Esophagus squamous epithelium (tissue), 5 donors: ENCODE results near the gene ADAMTS2. TPM values are rescaled to one million over a fixed set of nuclear protein-coding genes. Genes with fewer than 3 reads are reported as not detected.

Experiments
- DNase-seq: peaks from one replicate; lab custom pipeline; 2025; lab: John Stamatoyannopoulos, UW
- H3K27ac ChIP-seq, 4 donors: fragments of 200-600 bp; sonication (generic); one replicate each; pipeline ENCODE4 v1.5.1; 2016 to 2019; ENCODE audit warnings: mild to moderate bottlenecking in 1 of 4
- H3K27me3 ChIP-seq, 4 donors: fragments of 200-600 bp; sonication (generic); 1 replicate in 3 of 4; 2 replicates in 1 of 4; pipeline versions ENCODE4 v1.5.1 to v1.6.0; 2017 to 2021; ENCODE audit warnings: antibody characterized with exemption in 1 of 4
- H3K36me3 ChIP-seq, 3 donors: fragments of 200-600 bp; sonication (generic); one replicate each; pipeline ENCODE4 v1.5.1; 2016 to 2019
- H3K4me1 ChIP-seq, 3 donors: fragments of 200-600 bp; sonication (generic); one replicate each; pipeline ENCODE4 v1.5.1; 2017 to 2019
- H3K4me3 ChIP-seq, 4 donors: fragments of 200-600 bp; sonication (generic); 1 replicate in 3 of 4; 2 replicates in 1 of 4; pipeline ENCODE4 v1.5.1; 2016 to 2019; ENCODE audit warnings: mild to moderate bottlenecking in 2 of 4, moderate library complexity in 1 of 4
- H3K9me3 ChIP-seq, 3 donors: fragments of 200-600 bp; sonication (generic); one replicate each; pipeline ENCODE4 v1.5.1; 2016 to 2019
- CTCF ChIP-seq, 6 experiments: fragments of 450-650 bp in 4 of 6; fragments of 200-600 bp in 2 of 6; sonication (generic) in 2 of 6; IDR thresholded peaks; one replicate each; pipeline ENCODE4 v1.5.1; 2016 to 2019; ENCODE audit warnings: antibody characterized with exemption in 6 of 6, mild to moderate bottlenecking in 4 of 6, moderate library complexity in 4 of 6
- POLR2A ChIP-seq, 4 donors: fragments of 450-650 bp; IDR thresholded peaks; one replicate each; pipeline ENCODE4 v1.6.1; 2017; ENCODE audit warnings: antibody characterized with exemption in 4 of 4, mild to moderate bottlenecking in 4 of 4, moderate library complexity in 3 of 4
- WGBS, 2 donors: methylation state at CpG; one replicate each; pipeline ENCODE4 v1.1.5; 2018; 5-methylcytosine and 5-hydroxymethylcytosine counted together
- intact Hi-C: fragments of 100-400 bp; cut with DNase I; formaldehyde crosslinking; loops from one replicate; pipeline ENCODE4 v1.15.0; 2022
- total RNA-seq, 4 donors: library from RNA; depleted of rRNA; stranded (reverse); fragments of >200 nt; gene quantifications; one replicate each; pipeline ENCODE4 v1.1.0, GENCODE V29; 2016
- donor health status: DM: yes; HTN: yes; CAD: no.

The ADAMTS2 gene
- total RNA-seq, 4 donors from 2014 or later: 1.3 to 10.3 (median 5.2) TPM

DNA sequence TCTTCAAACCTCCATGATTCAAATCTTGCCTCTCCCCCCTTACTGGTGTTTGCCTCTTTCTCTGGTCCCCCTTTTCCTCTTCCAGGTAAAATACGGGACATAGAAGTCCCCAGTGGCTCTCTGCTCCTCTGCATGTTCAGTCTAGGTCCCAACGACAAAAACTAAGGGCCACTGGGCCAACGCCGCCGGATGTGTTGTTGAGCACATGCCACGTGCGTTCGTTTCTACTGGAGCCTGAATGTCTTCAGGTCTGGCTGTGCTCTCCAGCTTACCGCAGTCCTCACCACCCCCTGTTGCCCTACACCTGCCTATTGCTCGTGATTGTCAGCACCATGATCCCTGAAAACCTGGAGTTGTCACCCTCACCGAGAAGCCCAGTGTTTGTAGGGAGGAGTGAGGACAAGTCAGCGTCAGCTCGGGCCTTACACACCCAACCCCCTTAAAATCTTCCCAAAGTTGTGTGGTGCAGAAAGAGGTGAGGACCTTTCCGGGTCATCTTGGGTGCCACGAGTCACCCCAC is 2.8 kb upstream of the ADAMTS2 start:
- Histone ChIP-seq H3K4me3 (no peak overlapping the region), H3K36me3 (no peaks in the 10 kb centered on the region), H3K27ac (no peak overlapping the region), H3K27me3 (peaks cover 0 to 58% (median 3%) of the 10 kb centered on the region in 4 donors), H3K4me1 (peaks cover 19 to 31% (median 20%) of the 10 kb centered on the region in 3 donors), H3K9me3 (no peaks in the 10 kb centered on the region)
- DNase-seq: no peak
- intact Hi-C loops: no loop called here
- 78 to 81% methylated on average over 15 of the region's 15 CpGs for WGBS, 2 donors
- TF ChIP-seq POLR2A (IDR thresholded peaks at IDR 0.05) (no peak), CTCF (IDR thresholded peaks at IDR 0.05) (no peak)

GRCh38 chr5:179347581-179347980 is 2.3 kb upstream of the ADAMTS2 start:
- Histone ChIP-seq H3K4me1 (peaks cover 20 to 36% (median 20%) of the 10 kb centered on the region in 3 donors), H3K27ac (no peak overlapping the region), H3K27me3 (peaks cover 0 to 63% (median 3%) of the 10 kb centered on the region in 4 donors), H3K4me3 (no peak overlapping the region), H3K36me3 (no peaks in the 10 kb centered on the region), H3K9me3 (no peaks in the 10 kb centered on the region)
- DNase-seq: no peak
- TF ChIP-seq POLR2A (IDR thresholded peaks at IDR 0.05) (no peak), CTCF (IDR thresholded peaks at IDR 0.05) (no peak)
- 55 to 77% methylated on average over 2 of the region's 2 CpGs for WGBS, 2 donors
- intact Hi-C loops: no loop called here

- TF ChIP-seq POLR2A (IDR thresholded peaks at IDR 0.05) (no peak), CTCF (IDR thresholded peaks at IDR 0.05) (no peak)
- H3K9me3 ChIP-seq: no peaks in the 10 kb centered on the region
- 85 to 86% methylated on average over 5 to 8 of the region's 8 CpGs for WGBS, 2 donors
- no peak for DNase-seq
- peaks cover 20 to 37% (median 20%) of the 10 kb centered on the region in 3 donors for H3K4me1 ChIP-seq
- intact Hi-C loops: no loop called here
- H3K27ac ChIP-seq: peak overlapping the region in 1 of 4 donors; percentile 83
- no peaks in the 10 kb centered on the region for H3K36me3 ChIP-seq
- peaks cover 0 to 70% (median 3%) of the 10 kb centered on the region in 4 donors for H3K27me3 ChIP-seq
- no peak overlapping the region for H3K4me3 ChIP-seq
Measured at GRCh38 chr5:179346875-179347274, 1.6 kb upstream of the ADAMTS2 start.

- no peak for TF ChIP-seq CTCF (IDR thresholded peaks at IDR 0.05)
- TF ChIP-seq POLR2A (IDR thresholded peaks at IDR 0.05): no peak
- 100% methylated on average over 1 of the region's 7 CpGs for WGBS, 2 donors
- DNase-seq: no peak
- H3K4me1 ChIP-seq: peaks cover 20 to 37% (median 20%) of the 10 kb centered on the region in 3 donors
- H3K36me3 ChIP-seq: no peaks in the 10 kb centered on the region
- H3K27ac ChIP-seq: peak overlapping the region in 3 of 4 donors; percentile 19 to 89 (median 83)
- H3K9me3 ChIP-seq: no peaks in the 10 kb centered on the region
- intact Hi-C loops: no loop called here
- H3K4me3 ChIP-seq: no peak overlapping the region
- peaks cover 0 to 72% (median 3%) of the 10 kb centered on the region in 4 donors for H3K27me3 ChIP-seq
Measured at GRCh38 chr5:179346401-179346800, 1.1 kb upstream of the ADAMTS2 start.

DNA sequence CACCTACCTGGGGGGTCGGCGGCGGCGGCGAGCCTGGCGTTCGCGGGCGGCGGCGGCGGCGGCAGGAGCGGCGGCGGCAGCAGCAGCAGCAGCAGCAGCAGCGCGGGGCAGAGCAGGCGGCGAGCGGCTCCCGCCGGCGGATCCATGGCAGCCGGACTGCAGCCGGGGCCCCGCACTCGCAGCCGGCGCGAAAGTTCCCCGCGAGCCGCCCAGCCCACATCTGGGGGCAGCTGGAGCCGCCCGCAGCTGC is 153 bp downstream of the ADAMTS2 start:
- Histone ChIP-seq H3K36me3 (no peaks in the 10 kb centered on the region), H3K27me3 (peaks cover 0 to 72% (median 3%) of the 10 kb centered on the region in 4 donors), H3K4me3 (peak overlapping the region; percentile 40 to 79 (median 56)), H3K9me3 (no peaks in the 10 kb centered on the region), H3K4me1 (peaks cover 20 to 37% (median 20%) of the 10 kb centered on the region in 3 donors), H3K27ac (peak overlapping the region in 3 of 4 donors; percentile 69 to 89 (median 83))
- no CpG with 5 or more reads among the region's 36 CpGs for WGBS, 2 donors
- DNase-seq: no peak
- TF ChIP-seq POLR2A (IDR thresholded peaks at IDR 0.05) (no peak), CTCF (IDR thresholded peaks at IDR 0.05) (no peak)
- intact Hi-C loops: no loop called here
